GM12874 (cell line): Measurements from ENCODE around the gene KDELR3.

ENCODE experiments used
- CTCF ChIP-seq: IDR thresholded peaks from 2 replicates; pipeline ENCODE4 v1.5.1; 2011; ENCODE audit warnings: low read depth, mild to moderate bottlenecking, control low read depth, low read length, moderate library complexity; ENCODE audit not compliant: insufficient read depth

The KDELR3 gene

GRCh38 chr22:38481871-38482332 is 14.0 kb downstream of the KDELR3 start:
- no peak for TF ChIP-seq CTCF

GRCh38 chr22:38482662-38483308 is 14.9 kb downstream of the KDELR3 start:
- TF ChIP-seq CTCF = no peak

GRCh38 chr22:38484244-38484643 is 16.3 kb downstream of the KDELR3 start:
- no peak for TF ChIP-seq CTCF

GRCh38 chr22:38485783-38486182 is 17.9 kb downstream of the KDELR3 start:
- TF ChIP-seq CTCF = no peak

GRCh38 chr22:38487946-38488345 is 20.1 kb downstream of the KDELR3 start:
- TF ChIP-seq CTCF = no peak

GRCh38 chr22:38489142-38489541 is 21.2 kb downstream of the KDELR3 start:
- no peak for TF ChIP-seq CTCF

GRCh38 chr22:38489561-38490145 is 21.8 kb downstream of the KDELR3 start:
- no peak for TF ChIP-seq CTCF
